Measurements from ENCODE around the gene EHMT1. TPM values are rescaled to one million over a fixed set of nuclear protein-coding genes. Genes with fewer than 3 reads are reported as not detected.

EHMT1 gene
- total and polyA plus RNA-seq, 10 of the 15 experiments (the other 5 are each of a cell fraction or from before 2014, with no cell fraction given) = 2.9 to 100 (median 48.1) TPM

DNA sequence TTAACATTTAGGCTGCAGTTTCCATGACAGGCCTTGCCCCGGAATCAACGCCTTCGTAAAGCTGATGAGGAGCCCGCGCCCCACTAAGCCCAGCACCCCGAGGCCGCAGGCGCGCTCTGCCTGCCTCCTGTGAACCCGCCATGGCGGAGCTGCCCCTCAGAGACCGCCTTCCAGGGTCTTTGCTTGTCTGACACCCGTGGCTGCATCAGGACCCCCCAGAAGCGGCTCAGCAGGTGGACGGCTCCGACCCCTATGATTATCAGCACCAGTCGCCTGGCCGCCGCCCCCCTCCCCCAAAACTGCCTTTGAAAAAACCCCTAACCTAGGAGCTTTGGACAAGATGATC lies 39.6 kb upstream of the EHMT1 start:
- FAIRE-seq (no peak), DNase-seq (ENCODE audit: low read depth, low spot score) (no peak), ATAC-seq (no peak)
- Histone ChIP-seq H3K36me3 (ENCODE audit: control insufficient read depth in 2 of 2, insufficient read depth in 2 of 2, low read length in 1 of 2) (peaks cover 4 to 14% of the 10 kb centered on the region in 2 experiments; a peak in 3 of 4 replicates), H3K79me2 (ENCODE audit: control insufficient read depth, insufficient read depth, low read length) (peaks cover 26% of the 10 kb centered on the region), H4K20me1 (ENCODE audit: control insufficient read depth, insufficient read depth) (no peaks in the 10 kb centered on the region), H3K27me3 (replicated peaks in 1 of 2; ENCODE audit: control insufficient read depth in 2 of 2, insufficient read depth in 2 of 2, low read length in 1 of 2) (no peaks in the 10 kb centered on the region), H3K9me3 (replicated peaks; ENCODE audit: control insufficient read depth, insufficient read depth, low read length) (no peaks in the 10 kb centered on the region), H3K9ac (ENCODE audit: control insufficient read depth, insufficient read depth, low read length) (peak overlapping the region; percentile 80; the same call in 1 of the 2 replicates), H3K4me3 (peak overlapping the region; percentile 86; the same call in 1 of the 2 replicates), H3K27ac (ENCODE audit: control insufficient read depth, insufficient read depth) (no peak overlapping the region), H2AFZ (ENCODE audit: control insufficient read depth, low read depth, low read length) (peak overlapping the region; percentile 81), H3K4me1 (ENCODE audit: control insufficient read depth, insufficient read depth, low read length) (peaks cover 16% of the 10 kb centered on the region), H3K4me2 (ENCODE audit: control insufficient read depth, insufficient read depth) (peak overlapping the region; percentile 81)
- ChIA-PET SMC1A (ENCODE audit: uncharacterized antibody, unreplicated experiment) (no interaction called here), CTCF (interaction anchor here (0.6 to 2.4 kb wide), 9 partner anchors 8 to 446 kb away, joined by 3 to 9 read pairs (median 4); partner anchors contain the start of gene MRPL41), RAD21 (ENCODE audit: unreplicated experiment) (no interaction called here), POLR2A (no interaction called here)
- TF ChIP-seq, protein P1, sequence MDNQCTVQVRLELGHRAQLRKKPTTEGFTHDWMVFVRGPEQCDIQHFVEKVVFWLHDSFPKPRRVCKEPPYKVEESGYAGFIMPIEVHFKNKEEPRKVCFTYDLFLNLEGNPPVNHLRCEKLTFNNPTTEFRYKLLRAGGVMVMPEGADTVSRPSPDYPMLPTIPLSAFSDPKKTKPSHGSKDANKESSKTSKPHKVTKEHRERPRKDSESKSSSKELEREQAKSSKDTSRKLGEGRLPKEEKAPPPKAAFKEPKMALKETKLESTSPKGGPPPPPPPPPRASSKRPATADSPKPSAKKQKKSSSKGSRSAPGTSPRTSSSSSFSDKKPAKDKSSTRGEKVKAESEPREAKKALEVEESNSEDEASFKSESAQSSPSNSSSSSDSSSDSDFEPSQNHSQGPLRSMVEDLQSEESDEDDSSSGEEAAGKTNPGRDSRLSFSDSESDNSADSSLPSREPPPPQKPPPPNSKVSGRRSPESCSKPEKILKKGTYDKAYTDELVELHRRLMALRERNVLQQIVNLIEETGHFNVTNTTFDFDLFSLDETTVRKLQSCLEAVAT (IDR thresholded peaks at IDR 0.05) = peak; percentile 15; the same call in 1 of the 2 replicates
- no peak for TF ChIP-seq ZNF24 (IDR thresholded peaks at IDR 0.05)
- 64% methylated on average over 19 of the region's 19 CpGs for WGBS (ENCODE audit: insufficient coverage, insufficient replicate concordance, low lambda C conversion rate, missing lambda C conversion rate)
- BruUV-seq (replicated peaks) = no TSS peak
- in situ Hi-C loops (cut with MboI) (no loop called here), intact Hi-C loops (cut with micrococcal nuclease; ENCODE audit: unreplicated experiment) (loop anchor here (2.0 kb wide), 1 partner anchor 40 kb away; the partner anchor contains the start of gene EHMT1)

DNA sequence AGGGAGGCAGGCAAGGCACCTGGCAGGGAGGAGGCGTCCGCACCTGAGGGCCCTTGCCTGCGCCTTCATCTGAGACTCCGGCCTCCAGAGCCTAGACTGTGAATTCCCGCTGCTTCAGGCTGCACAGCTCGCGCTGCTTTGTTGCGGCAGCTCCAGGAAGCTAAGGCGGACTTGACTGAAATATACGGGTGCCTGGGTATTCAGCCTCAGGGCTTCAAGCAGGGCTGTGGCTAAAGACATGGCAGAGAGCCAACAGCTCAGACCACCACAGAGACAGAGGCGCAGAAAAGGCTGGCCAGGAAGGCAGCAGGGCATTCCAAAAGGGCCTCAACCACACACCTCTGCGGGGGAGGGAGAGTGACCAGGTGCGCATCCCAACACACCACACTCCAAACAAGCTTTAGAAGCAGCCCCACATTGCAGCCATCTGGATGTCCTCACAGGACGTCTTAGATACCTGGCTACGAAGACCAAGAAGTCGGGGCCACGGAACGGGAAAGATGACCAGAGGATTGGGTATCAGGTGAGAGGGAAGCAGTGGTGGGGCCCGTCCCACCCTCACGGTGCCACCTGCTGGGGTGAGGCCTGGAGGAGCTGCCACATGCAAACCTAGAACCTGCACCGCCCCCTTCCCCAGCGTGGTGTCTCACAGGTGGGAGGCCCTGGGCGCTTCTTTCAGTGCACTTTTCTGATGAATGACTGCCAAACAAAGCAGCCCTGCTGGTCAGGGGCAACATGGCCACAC lies 38.4 kb upstream of the EHMT1 start:
- no TSS peak for BruUV-seq (replicated peaks)
- no peak overlapping the region for H3K9ac ChIP-seq (ENCODE audit: control insufficient read depth, insufficient read depth, low read length)
- no peaks in the 10 kb centered on the region for H3K27me3 ChIP-seq (replicated peaks in 1 of 2; ENCODE audit: control insufficient read depth in 2 of 2, insufficient read depth in 2 of 2, low read length in 1 of 2)
- 80% methylated on average over 22 of the region's 23 CpGs for WGBS (ENCODE audit: insufficient coverage, insufficient replicate concordance, low lambda C conversion rate, missing lambda C conversion rate)
- H3K36me3 ChIP-seq (ENCODE audit: control insufficient read depth in 2 of 2, insufficient read depth in 2 of 2, low read length in 1 of 2) = peaks cover 2 to 10% of the 10 kb centered on the region in 2 experiments; a peak in 3 of 4 replicates
- ATAC-seq = no peak
- ChIA-PET CTCF (interaction anchor here (1.2 to 2.3 kb wide), 5 partner anchors 22 to 93 kb away, joined by 3 to 6 read pairs (median 5); no protein-coding TSS in a partner anchor), RAD21 (ENCODE audit: unreplicated experiment) (no interaction called here), POLR2A (no interaction called here), SMC1A (ENCODE audit: uncharacterized antibody, unreplicated experiment) (no interaction called here)
- H3K9me3 ChIP-seq (replicated peaks; ENCODE audit: control insufficient read depth, insufficient read depth, low read length) = no peaks in the 10 kb centered on the region
- DNase-seq (ENCODE audit: low read depth, low spot score) = no peak
- peaks cover 16% of the 10 kb centered on the region for H3K4me1 ChIP-seq (ENCODE audit: control insufficient read depth, insufficient read depth, low read length)
- H3K4me2 ChIP-seq (ENCODE audit: control insufficient read depth, insufficient read depth) = no peak overlapping the region
- H2AFZ ChIP-seq (ENCODE audit: control insufficient read depth, low read depth, low read length) = no peak overlapping the region
- peaks cover 24% of the 10 kb centered on the region for H3K79me2 ChIP-seq (ENCODE audit: control insufficient read depth, insufficient read depth, low read length)
- intact Hi-C loops (cut with micrococcal nuclease; ENCODE audit: unreplicated experiment) (no loop called here), in situ Hi-C loops (cut with MboI) (no loop called here)
- H3K27ac ChIP-seq (ENCODE audit: control insufficient read depth, insufficient read depth) = no peak overlapping the region
- no peak overlapping the region for H3K4me3 ChIP-seq
- H4K20me1 ChIP-seq (ENCODE audit: control insufficient read depth, insufficient read depth) = no peaks in the 10 kb centered on the region
- TF ChIP-seq JUND (IDR thresholded peaks at IDR 0.05; ENCODE audit: low read depth, low read length) (no peak), POLR2A (IDR thresholded peaks at IDR 0.05; ENCODE audit: low read depth, low read length) (peak; percentile 13; the same call in 1 of the 2 replicates), BHLHE40 (IDR thresholded peaks at IDR 0.05; ENCODE audit: borderline replicate concordance in 1 of 2, low read depth in 2 of 2, low read length in 1 of 2) (no peak), CREB1 (IDR thresholded peaks at IDR 0.05; ENCODE audit: low read depth) (no peak), PAX8 (IDR thresholded peaks at IDR 0.05) (no peak)
- TF ChIP-seq, protein P2, sequence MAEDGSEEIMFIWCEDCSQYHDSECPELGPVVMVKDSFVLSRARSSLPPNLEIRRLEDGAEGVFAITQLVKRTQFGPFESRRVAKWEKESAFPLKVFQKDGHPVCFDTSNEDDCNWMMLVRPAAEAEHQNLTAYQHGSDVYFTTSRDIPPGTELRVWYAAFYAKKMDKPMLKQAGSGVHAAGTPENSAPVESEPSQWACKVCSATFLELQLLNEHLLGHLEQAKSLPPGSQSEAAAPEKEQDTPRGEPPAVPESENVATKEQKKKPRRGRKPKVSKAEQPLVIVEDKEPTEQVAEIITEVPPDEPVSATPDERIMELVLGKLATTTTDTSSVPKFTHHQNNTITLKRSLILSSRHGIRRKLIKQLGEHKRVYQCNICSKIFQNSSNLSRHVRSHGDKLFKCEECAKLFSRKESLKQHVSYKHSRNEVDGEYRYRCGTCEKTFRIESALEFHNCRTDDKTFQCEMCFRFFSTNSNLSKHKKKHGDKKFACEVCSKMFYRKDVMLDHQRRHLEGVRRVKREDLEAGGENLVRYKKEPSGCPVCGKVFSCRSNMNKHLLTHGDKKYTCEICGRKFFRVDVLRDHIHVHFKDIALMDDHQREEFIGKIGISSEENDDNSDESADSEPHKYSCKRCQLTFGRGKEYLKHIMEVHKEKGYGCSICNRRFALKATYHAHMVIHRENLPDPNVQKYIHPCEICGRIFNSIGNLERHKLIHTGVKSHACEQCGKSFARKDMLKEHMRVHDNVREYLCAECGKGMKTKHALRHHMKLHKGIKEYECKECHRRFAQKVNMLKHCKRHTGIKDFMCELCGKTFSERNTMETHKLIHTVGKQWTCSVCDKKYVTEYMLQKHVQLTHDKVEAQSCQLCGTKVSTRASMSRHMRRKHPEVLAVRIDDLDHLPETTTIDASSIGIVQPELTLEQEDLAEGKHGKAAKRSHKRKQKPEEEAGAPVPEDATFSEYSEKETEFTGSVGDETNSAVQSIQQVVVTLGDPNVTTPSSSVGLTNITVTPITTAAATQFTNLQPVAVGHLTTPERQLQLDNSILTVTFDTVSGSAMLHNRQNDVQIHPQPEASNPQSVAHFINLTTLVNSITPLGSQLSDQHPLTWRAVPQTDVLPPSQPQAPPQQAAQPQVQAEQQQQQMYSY (CRISPR knock-in tag; IDR thresholded peaks at IDR 0.05) = no peak
- FAIRE-seq = no peak

All from GM12878 (cell line).